Measurements from ENCODE around the gene ENOX1.

The ENOX1 gene

GRCh38 chr13:43407023-43407581 is 379.7 kb downstream of the ENOX1 start:
- TF ChIP-seq, protein P1, sequence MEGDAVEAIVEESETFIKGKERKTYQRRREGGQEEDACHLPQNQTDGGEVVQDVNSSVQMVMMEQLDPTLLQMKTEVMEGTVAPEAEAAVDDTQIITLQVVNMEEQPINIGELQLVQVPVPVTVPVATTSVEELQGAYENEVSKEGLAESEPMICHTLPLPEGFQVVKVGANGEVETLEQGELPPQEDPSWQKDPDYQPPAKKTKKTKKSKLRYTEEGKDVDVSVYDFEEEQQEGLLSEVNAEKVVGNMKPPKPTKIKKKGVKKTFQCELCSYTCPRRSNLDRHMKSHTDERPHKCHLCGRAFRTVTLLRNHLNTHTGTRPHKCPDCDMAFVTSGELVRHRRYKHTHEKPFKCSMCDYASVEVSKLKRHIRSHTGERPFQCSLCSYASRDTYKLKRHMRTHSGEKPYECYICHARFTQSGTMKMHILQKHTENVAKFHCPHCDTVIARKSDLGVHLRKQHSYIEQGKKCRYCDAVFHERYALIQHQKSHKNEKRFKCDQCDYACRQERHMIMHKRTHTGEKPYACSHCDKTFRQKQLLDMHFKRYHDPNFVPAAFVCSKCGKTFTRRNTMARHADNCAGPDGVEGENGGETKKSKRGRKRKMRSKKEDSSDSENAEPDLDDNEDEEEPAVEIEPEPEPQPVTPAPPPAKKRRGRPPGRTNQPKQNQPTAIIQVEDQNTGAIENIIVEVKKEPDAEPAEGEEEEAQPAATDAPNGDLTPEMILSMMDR (conservative IDR thresholded peaks at IDR 0.05; ENCODE audit: control insufficient read depth, insufficient read depth, low read depth, low read length), result no peak
- H3K4me3 ChIP-seq (ENCODE audit: control insufficient read depth, low read depth, low read length), result no peak overlapping the region
- DNase-seq (ENCODE audit: low read depth), result no peak

- DNase-seq (ENCODE audit: low read depth), result peak; percentile 83
- no peak overlapping the region for H3K4me3 ChIP-seq (ENCODE audit: control insufficient read depth, low read depth, low read length)
- TF ChIP-seq, protein P1 (conservative IDR thresholded peaks at IDR 0.05; ENCODE audit: control insufficient read depth, insufficient read depth, low read depth, low read length), result no peak
Measured at GRCh38 chr13:43405457-43405856, 381.3 kb downstream of the ENOX1 start.

DNA sequence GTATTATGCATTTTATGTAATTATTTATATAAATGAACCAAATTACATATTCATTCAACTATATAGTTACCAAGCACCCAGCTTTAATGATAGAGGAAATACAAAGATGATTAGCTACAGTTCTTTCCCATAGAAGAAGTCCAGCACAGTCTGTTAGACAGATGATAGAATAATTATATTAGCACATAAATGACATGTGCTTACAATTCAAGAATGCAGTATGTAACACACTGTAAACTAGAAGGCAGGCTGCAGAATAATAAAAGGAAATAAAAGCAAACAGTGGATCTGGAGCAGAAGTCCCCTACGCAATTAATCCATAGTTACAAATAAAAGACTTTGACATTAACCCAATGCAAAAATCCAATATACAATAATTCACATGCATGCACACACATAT is 384.4 kb downstream of the ENOX1 start:
- no peak for DNase-seq (ENCODE audit: low read depth)
- TF ChIP-seq, protein P1 (conservative IDR thresholded peaks at IDR 0.05; ENCODE audit: control insufficient read depth, insufficient read depth, low read depth, low read length), result no peak
- no peak overlapping the region for H3K4me3 ChIP-seq (ENCODE audit: control insufficient read depth, low read depth, low read length)

GRCh38 chr13:43401361-43401760 is 385.4 kb downstream of the ENOX1 start:
- no peak overlapping the region for H3K4me3 ChIP-seq (ENCODE audit: control insufficient read depth, low read depth, low read length)
- no peak for DNase-seq (ENCODE audit: low read depth)
- TF ChIP-seq, protein P1 (conservative IDR thresholded peaks at IDR 0.05; ENCODE audit: control insufficient read depth, insufficient read depth, low read depth, low read length), result no peak

DNA sequence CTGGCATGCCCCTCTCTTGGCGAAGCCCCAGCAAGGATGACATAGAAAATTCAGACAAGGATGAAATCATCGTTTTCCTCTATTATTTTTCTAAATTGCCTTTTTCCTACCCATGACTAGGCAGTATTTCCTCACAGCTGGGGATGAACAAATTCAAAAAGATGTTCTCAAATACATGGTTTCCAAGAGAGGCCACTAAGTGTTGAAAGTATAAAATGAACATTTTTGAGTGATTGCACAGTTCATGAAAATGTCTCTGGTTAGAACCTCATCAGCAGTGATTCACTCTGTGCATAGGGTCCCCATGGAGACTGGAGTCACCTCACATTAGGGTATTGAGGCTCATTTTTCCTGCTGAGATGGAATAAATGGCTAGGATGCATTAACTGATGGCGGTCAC is 389.7 kb downstream of the ENOX1 start:
- TF ChIP-seq, protein P1 (conservative IDR thresholded peaks at IDR 0.05; ENCODE audit: control insufficient read depth, insufficient read depth, low read depth, low read length), result no peak
- DNase-seq (ENCODE audit: low read depth), result peak; percentile 85
- no peak overlapping the region for H3K4me3 ChIP-seq (ENCODE audit: control insufficient read depth, low read depth, low read length)

- DNase-seq (ENCODE audit: low read depth), result no peak
- TF ChIP-seq, protein P1 (conservative IDR thresholded peaks at IDR 0.05; ENCODE audit: control insufficient read depth, insufficient read depth, low read depth, low read length), result no peak
- H3K4me3 ChIP-seq (ENCODE audit: control insufficient read depth, low read depth, low read length), result no peak overlapping the region
Measured at GRCh38 chr13:43391036-43391435, 395.7 kb downstream of the ENOX1 start.

- no peak overlapping the region for H3K4me3 ChIP-seq (ENCODE audit: control insufficient read depth, low read depth, low read length)
- TF ChIP-seq, protein P1 (conservative IDR thresholded peaks at IDR 0.05; ENCODE audit: control insufficient read depth, insufficient read depth, low read depth, low read length), result no peak
- DNase-seq (ENCODE audit: low read depth), result no peak
Measured at GRCh38 chr13:43390619-43391018, 396.2 kb downstream of the ENOX1 start.

All from fibroblast of mammary gland (primary cell).